ENCODE results near the gene MON1A.

The MON1A gene

GRCh38 chr3:49916686-49917085 is 12.9 kb downstream of the MON1A start:
- TF ChIP-seq CTCF (IDR thresholded peaks at IDR 0.05; ENCODE audit: low read length, missing control alignments): no peak
- DNase-seq (ENCODE audit: low read depth): peak; percentile 30
- H3K4me3 ChIP-seq (replicated peaks; ENCODE audit: low read depth, low read length): no peak overlapping the region

GRCh38 chr3:49914906-49915305 is 14.7 kb downstream of the MON1A start:
- no peak for DNase-seq (ENCODE audit: low read depth)
- TF ChIP-seq CTCF (IDR thresholded peaks at IDR 0.05; ENCODE audit: low read length, missing control alignments): no peak
- no peak overlapping the region for H3K4me3 ChIP-seq (replicated peaks; ENCODE audit: low read depth, low read length)

- DNase-seq (ENCODE audit: low read depth): no peak
- no peak for TF ChIP-seq CTCF (IDR thresholded peaks at IDR 0.05; ENCODE audit: low read length, missing control alignments)
- no peak overlapping the region for H3K4me3 ChIP-seq (replicated peaks; ENCODE audit: low read depth, low read length)
These were observed 16.7 kb downstream of the MON1A start for GRCh38 chr3:49912881-49913281.

GRCh38 chr3:49911611-49912010 is 18.0 kb downstream of the MON1A start:
- no peak for DNase-seq (ENCODE audit: low read depth)
- TF ChIP-seq CTCF (IDR thresholded peaks at IDR 0.05; ENCODE audit: low read length, missing control alignments): no peak
- no peak overlapping the region for H3K4me3 ChIP-seq (replicated peaks; ENCODE audit: low read depth, low read length)

- DNase-seq (ENCODE audit: low read depth): no peak
- no peak overlapping the region for H3K4me3 ChIP-seq (replicated peaks; ENCODE audit: low read depth, low read length)
- no peak for TF ChIP-seq CTCF (IDR thresholded peaks at IDR 0.05; ENCODE audit: low read length, missing control alignments)
These were observed 18.5 kb downstream of the MON1A start for GRCh38 chr3:49911124-49911420.

- TF ChIP-seq CTCF (IDR thresholded peaks at IDR 0.05; ENCODE audit: low read length, missing control alignments): no peak
- DNase-seq (ENCODE audit: low read depth): no peak
- no peak overlapping the region for H3K4me3 ChIP-seq (replicated peaks; ENCODE audit: low read depth, low read length)
These were observed 19.0 kb downstream of the MON1A start for GRCh38 chr3:49910409-49911123.

Measured in fibroblast of pulmonary artery (primary cell).